Right atrium auricular region (tissue), 2 donors: ENCODE data around the gene LIMS1. TPM values are rescaled to one million over a fixed set of nuclear protein-coding genes. Genes with fewer than 3 reads are reported as not detected.
"Not testable (repeated sequence)": the region's sequence is repeated elsewhere in the genome, so short reads cannot be mapped to it uniquely, and the experiment has no call there.

ENCODE experiments used
- DNase-seq: peaks from one replicate; pipeline ENCODE4 v3.0.0-alpha.2; 2019; ENCODE audit warnings: low spot score
- H3K27ac ChIP-seq, 2 donors: fragments of 200-600 bp; sonication (generic); 1 replicate in 1 of 2; 2 replicates in 1 of 2; pipeline ENCODE4 v1.5.1; 2016 to 2019
- H3K27me3 ChIP-seq, 2 donors: fragments of 200-600 bp; sonication (generic); one replicate each; pipeline versions ENCODE4 v1.5.1 to v1.6.0; 2017 to 2019
- H3K36me3 ChIP-seq: fragments of 200-600 bp; sonication (generic); one replicate; pipeline ENCODE4 v1.5.1; 2016
- H3K4me1 ChIP-seq, 2 donors: fragments of 200-600 bp; sonication (generic); one replicate each; pipeline versions ENCODE4 v1.5.1 to v1.6.0; 2017 to 2019
- H3K4me3 ChIP-seq, 2 donors: fragments of 200-600 bp; sonication (generic); 1 replicate in 1 of 2; 2 replicates in 1 of 2; pipeline ENCODE4 v1.5.1; 2017 to 2019; ENCODE audit warnings: mild to moderate bottlenecking in 1 of 2, moderate library complexity in 1 of 2
- H3K9me3 ChIP-seq, 2 donors: fragments of 200-600 bp; sonication (generic); one replicate each; pipeline ENCODE4 v1.5.1; 2019
- CTCF ChIP-seq, 2 donors: fragments of 200-600 bp; sonication (generic); IDR thresholded peaks; one replicate each; pipeline ENCODE4 v1.5.1; 2019; ENCODE audit warnings: antibody characterized with exemption in 2 of 2
- total RNA-seq, 2 donors: library from RNA; depleted of rRNA; stranded (reverse); fragments of >200 nt; gene quantifications; one replicate each; pipeline ENCODE4 v1.1.0, GENCODE V29; 2016

Gene LIMS1
- total RNA-seq, 2 donors from 2014 or later: 66.7 to 106 TPM

- H3K4me3 ChIP-seq: no peak overlapping the region
- H3K4me1 ChIP-seq: peaks cover 0 to 4% of the 10 kb centered on the region in 2 donors
- no peaks in the 10 kb centered on the region for H3K27me3 ChIP-seq
- DNase-seq: no peak
- H3K27ac ChIP-seq: no peak overlapping the region
- no peaks in the 10 kb centered on the region for H3K36me3 ChIP-seq
- peaks cover 0 to 9% of the 10 kb centered on the region in 2 donors for H3K9me3 ChIP-seq
- no peak for TF ChIP-seq CTCF (IDR thresholded peaks at IDR 0.05)
Observed at GRCh38 chr2:108704871-108705270, 170.6 kb downstream of the LIMS1 start.

GRCh38 chr2:108707300-108707699, 173.0 kb downstream of the LIMS1 start:
- H3K4me3 ChIP-seq: no peak overlapping the region
- no peak for TF ChIP-seq CTCF (IDR thresholded peaks at IDR 0.05)
- H3K27ac ChIP-seq: no peak overlapping the region
- no peak for DNase-seq
- peaks cover 0 to 9% of the 10 kb centered on the region in 2 donors for H3K9me3 ChIP-seq
- no peaks in the 10 kb centered on the region for H3K27me3 ChIP-seq
- H3K4me1 ChIP-seq: no peaks in the 10 kb centered on the region
- H3K36me3 ChIP-seq: no peaks in the 10 kb centered on the region

GRCh38 chr2:108716971-108717370, 182.7 kb downstream of the LIMS1 start:
- H3K4me3 ChIP-seq, H3K36me3 ChIP-seq, DNase-seq, H3K9me3 ChIP-seq, H3K27ac ChIP-seq, H3K27me3 ChIP-seq: not testable (repeated sequence)
- H3K4me1 ChIP-seq: peaks cover 0 to 11% of the 10 kb centered on the region in 2 donors

GRCh38 chr2:108719149-108720044, 185.1 kb downstream of the LIMS1 start, which contains the start of gene RANBP2:
RANBP2 (plus strand) TSS chr2:108719482; CDS start chr2:108719607, 125 bp downstream.
- H3K4me3 ChIP-seq: peak within 1 kb of the TSS; percentile 89 to 99
- H3K27me3 ChIP-seq: no peaks in the 10 kb centered on the region
- H3K4me1 ChIP-seq: peaks cover 0 to 17% of the 10 kb centered on the region in 2 donors
- H3K9me3 ChIP-seq: no peaks in the 10 kb centered on the region
- H3K27ac ChIP-seq: peak within 1 kb of the TSS; percentile 99 to 100
- H3K36me3 ChIP-seq: no peaks in the 10 kb centered on the region
- no peak for TF ChIP-seq CTCF (IDR thresholded peaks at IDR 0.05)
- DNase-seq: peak; percentile 96

GRCh38 chr2:108726048-108726447, 191.8 kb downstream of the LIMS1 start:
- DNase-seq, H3K36me3 ChIP-seq, H3K27ac ChIP-seq, H3K9me3 ChIP-seq, H3K27me3 ChIP-seq, H3K4me3 ChIP-seq: not testable (repeated sequence)
- peaks cover 0 to 21% of the 10 kb centered on the region in 2 donors for H3K4me1 ChIP-seq

- H3K4me1 ChIP-seq, DNase-seq, H3K9me3 ChIP-seq, H3K27ac ChIP-seq, H3K4me3 ChIP-seq, H3K27me3 ChIP-seq: not testable (repeated sequence)
- peaks cover 17% of the 10 kb centered on the region for H3K36me3 ChIP-seq
Observed at GRCh38 chr2:108734656-108735055, 200.4 kb downstream of the LIMS1 start.

Other genes starting within 250 kb of the LIMS1 start
- 1 to 10 TPM in 1 of 2 donors, not detected in 1; 1.9 TPM for gene SULT1C2, start 245.6 kb upstream of the LIMS1 start, total RNA-seq
- gene SULT1C4, start 156.5 kb upstream of the LIMS1 start, total RNA-seq: 10 to 100 TPM in 1 of 2 donors, 1 to 10 TPM in 1; 9.8 to 16.0 TPM
- 10 to 100 TPM; 12.8 to 16.1 TPM for gene GCC2, start 85.3 kb upstream of the LIMS1 start, total RNA-seq
- 10 to 100 TPM; 45.8 to 52.4 TPM for gene RANBP2, start 185.0 kb downstream of the LIMS1 start, total RNA-seq